SK-N-SH (cell line): Measurements from ENCODE around the gene ITFG2. TPM values are rescaled to one million over a fixed set of nuclear protein-coding genes. Genes with fewer than 3 reads are reported as not detected.

Experiments used
- CTCF ChIP-seq: fragments of 200-600 bp; sonication (generic); IDR thresholded peaks from 2 replicates; pipeline ENCODE4 v1.6.1; 2017; ENCODE audit warnings: antibody characterized with exemption, mild to moderate bottlenecking, moderate library complexity
- ELF1 ChIP-seq: IDR thresholded peaks from 2 replicates; pipeline ENCODE4 v1.4.0; 2012
- FOXJ3 ChIP-seq: sonication (generic); formaldehyde crosslinking; IDR thresholded peaks from 2 replicates; pipeline ENCODE4 v1.5.1; 2020; ENCODE audit warnings: mild to moderate bottlenecking, missing genetic modification reagents
- MAX ChIP-seq: IDR thresholded peaks from 2 replicates; pipeline ENCODE4 v1.4.0; 2012; ENCODE audit warnings: low read depth
- NFIC ChIP-seq: IDR thresholded peaks from 2 replicates; pipeline ENCODE4 v1.4.0; 2012; ENCODE audit warnings: borderline replicate concordance
- NRF1 ChIP-seq: IDR thresholded peaks from 2 replicates; pipeline ENCODE4 v1.6.1; 2012; ENCODE audit warnings: low read depth, mild to moderate bottlenecking, low read length
- PBX3 ChIP-seq: IDR thresholded peaks from 2 replicates; pipeline ENCODE4; 2012
- POLR2AphosphoS5 ChIP-seq: IDR thresholded peaks from 2 replicates; pipeline ENCODE4 v1.6.1; 2012; ENCODE audit warnings: low read depth, low read length
- RCOR1 ChIP-seq: fragments of 150-350 bp; IDR thresholded peaks from 2 replicates; pipeline ENCODE4 v1.6.1; 2017; ENCODE audit warnings: antibody characterized with exemption, low read length
- REST ChIP-seq: IDR thresholded peaks from 2 replicates; pipeline ENCODE4 v1.6.1; 2012; ENCODE audit warnings: mild to moderate bottlenecking, low read depth, low read length, moderate library complexity
- RFX5 ChIP-seq: IDR thresholded peaks from 2 replicates; pipeline ENCODE4 v1.6.1; 2012; ENCODE audit warnings: mild to moderate bottlenecking, improper control_type of control experiment, low read length
- RXRA ChIP-seq: IDR thresholded peaks from 2 replicates; pipeline ENCODE4 v1.4.0; 2012; ENCODE audit warnings: low read depth, mild to moderate bottlenecking, borderline replicate concordance
- SIN3A ChIP-seq: IDR thresholded peaks from 2 replicates; pipeline ENCODE4 v1.6.1; 2012; ENCODE audit warnings: low read depth, mild to moderate bottlenecking, low read length, moderate library complexity, borderline replicate concordance
- SMC3 ChIP-seq: IDR thresholded peaks from 2 replicates; pipeline ENCODE4 v1.6.1; 2012; ENCODE audit warnings: low read depth, low read length, improper control_type of control experiment
- TAF1 ChIP-seq: IDR thresholded peaks from 2 replicates; pipeline ENCODE4 v1.6.1; 2012; ENCODE audit warnings: low read depth, mild to moderate bottlenecking, low read length, moderate library complexity, borderline replicate concordance
- TEAD4 ChIP-seq: IDR thresholded peaks from 2 replicates; pipeline ENCODE4 v1.4.0; 2012; ENCODE audit warnings: mild to moderate bottlenecking, borderline replicate concordance; ENCODE audit not compliant: insufficient read depth
- USF2 ChIP-seq: fragments of 150-350 bp; IDR thresholded peaks from 2 replicates; pipeline ENCODE4 v1.6.1; 2017; ENCODE audit warnings: antibody characterized with exemption, low read length, low read depth, borderline replicate concordance
- polyA plus RNA-seq, 3 experiments: library from polyadenylated mRNA; depleted of rRNA; stranded (reverse); fragments of >200 nt; gene quantifications; 2 replicates each; pipeline ENCODE4 v1.2.3, GENCODE V29; 2012

Gene ITFG2
- polyA plus RNA-seq, 1 of the 3 experiments (the other 2 are of a cell fraction) = 27.2 TPM

GRCh38 chr12:2853626-2854025 lies 41.2 kb downstream of the ITFG2 start (continued):
- no peak for TF ChIP-seq REST
- no peak for TF ChIP-seq USF2
- no peak for TF ChIP-seq RXRA
- no peak for TF ChIP-seq TEAD4
- TF ChIP-seq RCOR1 = peak; percentile 16; the same call in 1 of the 2 replicates
- TF ChIP-seq RFX5 = no peak
- no peak for TF ChIP-seq ELF1
- no peak for TF ChIP-seq POLR2AphosphoS5
- TF ChIP-seq NFIC = peak; percentile 44; the same call in 1 of the 2 replicates
- TF ChIP-seq FOXJ3 = no peak
- peak; percentile 89 for TF ChIP-seq CTCF
- no peak for TF ChIP-seq NRF1
- no peak for TF ChIP-seq SIN3A
- TF ChIP-seq TAF1 = no peak
- no peak for TF ChIP-seq MAX
- no peak for TF ChIP-seq PBX3
- peak; percentile 69 for TF ChIP-seq SMC3
- TF ChIP-seq, all 33 proteins: peak for 5
